ENCODE measurements around the gene ERC1.

Gene ERC1

DNA sequence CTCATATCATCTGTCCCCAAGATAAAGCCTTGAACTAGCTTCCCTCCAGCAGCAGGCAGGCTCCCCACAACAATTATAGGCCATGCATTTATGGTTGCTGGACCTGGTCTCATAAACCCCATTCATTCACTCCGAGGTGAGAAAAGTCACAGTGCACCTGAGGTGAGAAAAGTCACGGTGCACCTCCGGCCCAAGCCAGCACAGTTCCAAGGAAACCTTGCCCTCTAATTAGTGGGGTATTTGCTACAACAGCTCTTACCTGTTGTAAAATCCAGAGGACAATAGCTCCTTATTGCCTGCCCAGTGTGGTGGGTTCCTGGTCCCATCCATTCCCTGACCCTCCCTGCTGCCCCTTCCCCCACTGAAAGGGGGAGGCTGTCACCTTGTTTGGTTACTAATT is 537.8 kb downstream of the ERC1 start:
- TF ChIP-seq, protein P1, sequence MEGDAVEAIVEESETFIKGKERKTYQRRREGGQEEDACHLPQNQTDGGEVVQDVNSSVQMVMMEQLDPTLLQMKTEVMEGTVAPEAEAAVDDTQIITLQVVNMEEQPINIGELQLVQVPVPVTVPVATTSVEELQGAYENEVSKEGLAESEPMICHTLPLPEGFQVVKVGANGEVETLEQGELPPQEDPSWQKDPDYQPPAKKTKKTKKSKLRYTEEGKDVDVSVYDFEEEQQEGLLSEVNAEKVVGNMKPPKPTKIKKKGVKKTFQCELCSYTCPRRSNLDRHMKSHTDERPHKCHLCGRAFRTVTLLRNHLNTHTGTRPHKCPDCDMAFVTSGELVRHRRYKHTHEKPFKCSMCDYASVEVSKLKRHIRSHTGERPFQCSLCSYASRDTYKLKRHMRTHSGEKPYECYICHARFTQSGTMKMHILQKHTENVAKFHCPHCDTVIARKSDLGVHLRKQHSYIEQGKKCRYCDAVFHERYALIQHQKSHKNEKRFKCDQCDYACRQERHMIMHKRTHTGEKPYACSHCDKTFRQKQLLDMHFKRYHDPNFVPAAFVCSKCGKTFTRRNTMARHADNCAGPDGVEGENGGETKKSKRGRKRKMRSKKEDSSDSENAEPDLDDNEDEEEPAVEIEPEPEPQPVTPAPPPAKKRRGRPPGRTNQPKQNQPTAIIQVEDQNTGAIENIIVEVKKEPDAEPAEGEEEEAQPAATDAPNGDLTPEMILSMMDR (IDR thresholded peaks at IDR 0.05; ENCODE audit: insufficient read depth, low read length) = no peak
- TF ChIP-seq GABPA (IDR thresholded peaks at IDR 0.05; ENCODE audit: low read depth) (no peak), POLR2AphosphoS5 (IDR thresholded peaks at IDR 0.05; ENCODE audit: low read depth) (no peak)
- TF ChIP-seq, protein P2, sequence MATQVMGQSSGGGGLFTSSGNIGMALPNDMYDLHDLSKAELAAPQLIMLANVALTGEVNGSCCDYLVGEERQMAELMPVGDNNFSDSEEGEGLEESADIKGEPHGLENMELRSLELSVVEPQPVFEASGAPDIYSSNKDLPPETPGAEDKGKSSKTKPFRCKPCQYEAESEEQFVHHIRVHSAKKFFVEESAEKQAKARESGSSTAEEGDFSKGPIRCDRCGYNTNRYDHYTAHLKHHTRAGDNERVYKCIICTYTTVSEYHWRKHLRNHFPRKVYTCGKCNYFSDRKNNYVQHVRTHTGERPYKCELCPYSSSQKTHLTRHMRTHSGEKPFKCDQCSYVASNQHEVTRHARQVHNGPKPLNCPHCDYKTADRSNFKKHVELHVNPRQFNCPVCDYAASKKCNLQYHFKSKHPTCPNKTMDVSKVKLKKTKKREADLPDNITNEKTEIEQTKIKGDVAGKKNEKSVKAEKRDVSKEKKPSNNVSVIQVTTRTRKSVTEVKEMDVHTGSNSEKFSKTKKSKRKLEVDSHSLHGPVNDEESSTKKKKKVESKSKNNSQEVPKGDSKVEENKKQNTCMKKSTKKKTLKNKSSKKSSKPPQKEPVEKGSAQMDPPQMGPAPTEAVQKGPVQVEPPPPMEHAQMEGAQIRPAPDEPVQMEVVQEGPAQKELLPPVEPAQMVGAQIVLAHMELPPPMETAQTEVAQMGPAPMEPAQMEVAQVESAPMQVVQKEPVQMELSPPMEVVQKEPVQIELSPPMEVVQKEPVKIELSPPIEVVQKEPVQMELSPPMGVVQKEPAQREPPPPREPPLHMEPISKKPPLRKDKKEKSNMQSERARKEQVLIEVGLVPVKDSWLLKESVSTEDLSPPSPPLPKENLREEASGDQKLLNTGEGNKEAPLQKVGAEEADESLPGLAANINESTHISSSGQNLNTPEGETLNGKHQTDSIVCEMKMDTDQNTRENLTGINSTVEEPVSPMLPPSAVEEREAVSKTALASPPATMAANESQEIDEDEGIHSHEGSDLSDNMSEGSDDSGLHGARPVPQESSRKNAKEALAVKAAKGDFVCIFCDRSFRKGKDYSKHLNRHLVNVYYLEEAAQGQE (IDR thresholded peaks at IDR 0.05; ENCODE audit: insufficient replicate concordance, low read depth) = no peak
- no peak for DNase-seq (ENCODE audit: low read depth in 1 of 2, low spot score in 1 of 2)
- Histone ChIP-seq H3K4me3 (replicated peaks; ENCODE audit: insufficient read depth, low read length) (no peak overlapping the region), H3K27me3 (ENCODE audit: insufficient read depth, poor library complexity, severe bottlenecking) (peaks cover 54% of the 10 kb centered on the region), H3K27ac (replicated peaks) (no peak overlapping the region)

DNA sequence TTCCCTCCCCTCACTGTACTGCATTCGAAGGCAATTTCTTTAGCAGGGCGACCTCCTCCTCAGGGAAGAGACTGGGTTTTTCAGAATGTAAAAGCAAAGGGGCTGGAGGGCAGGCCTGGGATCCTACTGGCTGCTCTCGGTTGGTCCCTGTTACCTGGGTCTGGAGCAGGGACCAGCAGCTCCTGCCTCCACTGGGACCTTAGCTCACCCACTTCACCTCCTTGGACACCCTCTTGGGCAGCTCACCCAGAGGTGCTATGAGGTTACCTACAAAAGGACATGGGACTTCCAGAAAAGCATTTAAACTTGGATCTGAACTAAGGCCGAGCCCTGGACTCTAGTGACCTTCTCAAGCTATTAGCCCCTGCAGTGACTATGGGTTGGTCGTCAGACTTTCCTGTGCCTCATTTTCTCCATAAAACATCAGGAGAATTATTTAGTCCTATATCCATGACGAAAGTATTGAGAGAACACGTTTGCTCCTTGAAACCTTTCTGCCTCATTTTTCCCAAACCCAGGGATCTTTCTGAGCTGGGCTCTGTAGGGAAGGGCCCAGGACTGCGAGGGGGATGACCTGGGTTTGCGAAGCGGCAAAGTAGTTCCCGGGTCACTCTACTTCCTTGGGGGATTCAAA is 538.3 kb downstream of the ERC1 start:
- H3K27ac ChIP-seq (replicated peaks) = no peak overlapping the region
- DNase-seq (ENCODE audit: low read depth in 1 of 2, low spot score in 1 of 2) = no peak
- H3K4me3 ChIP-seq (replicated peaks; ENCODE audit: insufficient read depth, low read length) = no peak overlapping the region
- H3K27me3 ChIP-seq (ENCODE audit: insufficient read depth, poor library complexity, severe bottlenecking) = peaks cover 54% of the 10 kb centered on the region
- TF ChIP-seq GABPA (IDR thresholded peaks at IDR 0.05; ENCODE audit: low read depth) = no peak

- no peak for DNase-seq (ENCODE audit: low read depth in 1 of 2, low spot score in 1 of 2)
- TF ChIP-seq, protein P1 (IDR thresholded peaks at IDR 0.05; ENCODE audit: insufficient read depth, low read length) = no peak
- no peak for TF ChIP-seq POLR2AphosphoS5 (IDR thresholded peaks at IDR 0.05; ENCODE audit: low read depth)
- no peak for TF ChIP-seq SPI1 (IDR thresholded peaks at IDR 0.05; ENCODE audit: borderline replicate concordance, low read depth)
- no peak for TF ChIP-seq GABPA (IDR thresholded peaks at IDR 0.05; ENCODE audit: low read depth)
- no peak overlapping the region for H3K27ac ChIP-seq (replicated peaks)
- no peak overlapping the region for H3K4me3 ChIP-seq (replicated peaks; ENCODE audit: insufficient read depth, low read length)
- H3K27me3 ChIP-seq (ENCODE audit: insufficient read depth, poor library complexity, severe bottlenecking) = peaks cover 58% of the 10 kb centered on the region
Measured at GRCh38 chr12:1529862-1530591, 539.0 kb downstream of the ERC1 start.

- H3K4me3 ChIP-seq (replicated peaks; ENCODE audit: insufficient read depth, low read length) = no peak overlapping the region
- DNase-seq (ENCODE audit: low read depth in 1 of 2, low spot score in 1 of 2) = no peak
- H3K27ac ChIP-seq (replicated peaks) = no peak overlapping the region
- peaks cover 60% of the 10 kb centered on the region for H3K27me3 ChIP-seq (ENCODE audit: insufficient read depth, poor library complexity, severe bottlenecking)
- no peak for TF ChIP-seq GABPA (IDR thresholded peaks at IDR 0.05; ENCODE audit: low read depth)
Measured at GRCh38 chr12:1530592-1531152, 539.6 kb downstream of the ERC1 start.

DNA sequence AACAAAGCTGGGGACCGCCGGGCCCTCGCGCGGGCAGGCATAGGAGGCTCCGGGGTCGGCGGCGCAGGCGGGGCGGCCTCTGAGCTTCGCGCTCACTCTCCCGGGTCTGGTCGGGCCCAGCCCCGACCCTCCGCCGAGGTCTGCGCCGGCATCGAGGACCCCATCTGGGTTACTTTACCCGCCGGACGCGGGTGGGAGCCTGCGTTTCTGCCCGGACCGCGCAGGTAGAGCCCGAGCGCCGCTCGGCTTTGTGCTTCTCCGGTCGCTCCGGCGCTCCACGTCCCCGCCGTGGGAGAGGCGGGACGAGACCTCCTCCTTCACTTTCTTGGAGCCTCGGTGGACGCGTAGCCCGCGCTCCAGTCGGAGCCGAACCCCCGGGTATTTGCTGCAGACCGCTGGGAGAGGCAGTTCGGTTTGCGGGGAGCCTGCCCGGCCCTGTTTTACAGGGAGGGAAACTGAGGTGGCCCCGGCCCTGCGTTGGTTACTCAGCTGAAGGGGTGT is 540.2 kb downstream of the ERC1 start:
- Histone ChIP-seq H3K4me3 (replicated peaks; ENCODE audit: insufficient read depth, low read length) (no peak overlapping the region), H3K27ac (replicated peaks) (no peak overlapping the region), H3K27me3 (ENCODE audit: insufficient read depth, poor library complexity, severe bottlenecking) (peaks cover 59% of the 10 kb centered on the region)
- DNase-seq (ENCODE audit: low read depth in 1 of 2, low spot score in 1 of 2) = no peak
- TF ChIP-seq, protein P1 (IDR thresholded peaks at IDR 0.05; ENCODE audit: insufficient read depth, low read length) = no peak
- TF ChIP-seq SPI1 (IDR thresholded peaks at IDR 0.05; ENCODE audit: borderline replicate concordance, low read depth) (no peak), POLR2AphosphoS5 (IDR thresholded peaks at IDR 0.05; ENCODE audit: low read depth) (no peak), GABPA (IDR thresholded peaks at IDR 0.05; ENCODE audit: low read depth) (no peak)
- TF ChIP-seq, protein P2 (IDR thresholded peaks at IDR 0.05; ENCODE audit: insufficient replicate concordance, low read depth) = no peak
